ENCODE results near the gene NIT2. TPM values are rescaled to one million over a fixed set of nuclear protein-coding genes. Genes with fewer than 3 reads are reported as not detected.

NIT2 gene
- total and polyA plus RNA-seq, 2 of the 4 experiments (the other 2 are of a cell fraction): 12.4 to 27.1 TPM

DNA sequence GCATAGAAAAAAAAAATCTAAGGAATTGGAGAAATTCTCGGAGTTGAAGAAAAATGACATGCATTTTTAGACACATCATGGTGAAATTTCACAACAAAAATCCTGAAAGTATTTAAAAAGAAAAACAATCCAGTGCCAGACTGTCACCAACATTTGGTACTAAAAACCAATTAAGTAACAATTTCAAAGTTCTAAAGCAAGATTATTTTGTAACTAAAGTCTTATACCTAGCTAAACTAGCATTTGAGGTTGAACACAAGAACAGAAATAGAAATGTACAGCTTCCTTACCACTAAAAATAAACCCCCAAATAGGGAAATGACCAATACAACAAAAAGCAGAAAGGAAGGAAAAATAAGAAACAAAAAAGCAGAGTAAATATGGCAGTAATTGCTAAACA is 54.5 kb downstream of the NIT2 start:
- Histone ChIP-seq H2AK9ac (replicated peaks; ENCODE audit: low read depth, low read length, poor library complexity) (no peak overlapping the region), H3K18ac (ENCODE audit: low read depth, low read length) (no peak overlapping the region), H3K9me3 (ENCODE audit: control insufficient read depth, insufficient read depth, low read length) (0 out of 2 replicates have a peak, but pooled peaks cover 2% of the 10 kb centered on the region), H4K20me1 (ENCODE audit: insufficient read depth, low read length) (peaks cover 29% of the 10 kb centered on the region), H3K79me1 (ENCODE audit: low read depth in 1 of 2, low read length in 2 of 2) (peaks cover 18 to 43% of the 10 kb centered on the region in 2 experiments; a peak in 3 of 4 replicates), H2BK15ac (ENCODE audit: low read depth, low read length) (no peak overlapping the region), H3K14ac (replicated peaks; ENCODE audit: low read depth, low read length) (no peak overlapping the region), H3K4ac (ENCODE audit: low read depth, low read length) (no peak overlapping the region), H3K4me2 (ENCODE audit: low read depth, low read length) (no peak overlapping the region), H3K4me1 (ENCODE audit: control insufficient read depth, insufficient read depth, low read length) (peaks cover 12% of the 10 kb centered on the region), H2BK20ac (ENCODE audit: low read depth, low read length) (no peak overlapping the region), H3K36me3 (ENCODE audit: control insufficient read depth, insufficient read depth, low read length) (peaks cover 2% of the 10 kb centered on the region; the same call in 1 of the 2 replicates), H3K56ac (ENCODE audit: extremely low read depth, insufficient read depth, low read length) (no peak overlapping the region), H3K4me3 (ENCODE audit: insufficient read depth, low read depth, low read length) (no peak overlapping the region), H4K5ac (ENCODE audit: low read depth, low read length) (no peak overlapping the region), H2BK5ac (ENCODE audit: low read depth, low read length, poor library complexity, severe bottlenecking) (no peak overlapping the region), H3K9ac (ENCODE audit: low read depth, low read length) (no peak overlapping the region), H2AFZ (replicated peaks; ENCODE audit: low read length, poor library complexity) (no peak overlapping the region), H3K23ac (ENCODE audit: low read depth, low read length) (no peak overlapping the region), H3K27ac (ENCODE audit: insufficient read depth, low read length) (no peak overlapping the region), H4K91ac (ENCODE audit: insufficient read depth, low read depth, low read length) (no peak overlapping the region), H3K27me3 (ENCODE audit: control insufficient read depth, insufficient read depth, low read length) (no peaks in the 10 kb centered on the region), H3K9me1 (ENCODE audit: insufficient read depth, low read length) (peaks cover 9% of the 10 kb centered on the region; the same call in 1 of the 2 replicates), H4K8ac (ENCODE audit: low read depth in 2 of 2, low read length in 2 of 2) (no peak overlapping the region), H2AK5ac (ENCODE audit: low read depth, low read length) (no peak overlapping the region), H2BK120ac (ENCODE audit: low read depth, low read length) (no peak overlapping the region)
- no TSS peak for BruUV-seq (replicated peaks)
- intact Hi-C loops (cut with micrococcal nuclease) (loop anchor here (10.0 kb wide), 2 partner anchors 326 to 554 kb away; no protein-coding TSS in a partner anchor), in situ Hi-C loops (cut with MboI; ENCODE audit: low sequenced_read_pairs) (no loop called here), dilution Hi-C loops (cut with HindIII; ENCODE audit: low sequenced_read_pairs, unreplicated experiment) (no loop called here)
- no CpG with 5 or more reads among the region's 1 CpG for WGBS, 2 experiments (ENCODE audit: extremely low coverage in 2 of 2, insufficient read length in 1 of 2)
- TF ChIP-seq MAFK (IDR thresholded peaks at IDR 0.05; ENCODE audit: low read depth, low read length) (no peak), FOS (IDR thresholded peaks at IDR 0.05; ENCODE audit: low read depth, low read length) (no peak), RCOR1 (IDR thresholded peaks at IDR 0.05; ENCODE audit: insufficient replicate concordance, low read length) (no peak), RAD21 (IDR thresholded peaks at IDR 0.05; ENCODE audit: low read length) (no peak), MAZ (IDR thresholded peaks at IDR 0.05; ENCODE audit: borderline replicate concordance, low read depth, low read length) (no peak), CHD1 (IDR thresholded peaks at IDR 0.05; ENCODE audit: low read depth, low read length) (no peak)
- TF ChIP-seq, protein P1, sequence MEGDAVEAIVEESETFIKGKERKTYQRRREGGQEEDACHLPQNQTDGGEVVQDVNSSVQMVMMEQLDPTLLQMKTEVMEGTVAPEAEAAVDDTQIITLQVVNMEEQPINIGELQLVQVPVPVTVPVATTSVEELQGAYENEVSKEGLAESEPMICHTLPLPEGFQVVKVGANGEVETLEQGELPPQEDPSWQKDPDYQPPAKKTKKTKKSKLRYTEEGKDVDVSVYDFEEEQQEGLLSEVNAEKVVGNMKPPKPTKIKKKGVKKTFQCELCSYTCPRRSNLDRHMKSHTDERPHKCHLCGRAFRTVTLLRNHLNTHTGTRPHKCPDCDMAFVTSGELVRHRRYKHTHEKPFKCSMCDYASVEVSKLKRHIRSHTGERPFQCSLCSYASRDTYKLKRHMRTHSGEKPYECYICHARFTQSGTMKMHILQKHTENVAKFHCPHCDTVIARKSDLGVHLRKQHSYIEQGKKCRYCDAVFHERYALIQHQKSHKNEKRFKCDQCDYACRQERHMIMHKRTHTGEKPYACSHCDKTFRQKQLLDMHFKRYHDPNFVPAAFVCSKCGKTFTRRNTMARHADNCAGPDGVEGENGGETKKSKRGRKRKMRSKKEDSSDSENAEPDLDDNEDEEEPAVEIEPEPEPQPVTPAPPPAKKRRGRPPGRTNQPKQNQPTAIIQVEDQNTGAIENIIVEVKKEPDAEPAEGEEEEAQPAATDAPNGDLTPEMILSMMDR (conservative IDR thresholded peaks at IDR 0.05; ENCODE audit: low read depth, low read length): no peak
- TF ChIP-seq, protein P2, sequence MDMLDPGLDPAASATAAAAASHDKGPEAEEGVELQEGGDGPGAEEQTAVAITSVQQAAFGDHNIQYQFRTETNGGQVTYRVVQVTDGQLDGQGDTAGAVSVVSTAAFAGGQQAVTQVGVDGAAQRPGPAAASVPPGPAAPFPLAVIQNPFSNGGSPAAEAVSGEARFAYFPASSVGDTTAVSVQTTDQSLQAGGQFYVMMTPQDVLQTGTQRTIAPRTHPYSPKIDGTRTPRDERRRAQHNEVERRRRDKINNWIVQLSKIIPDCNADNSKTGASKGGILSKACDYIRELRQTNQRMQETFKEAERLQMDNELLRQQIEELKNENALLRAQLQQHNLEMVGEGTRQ (IDR thresholded peaks at IDR 0.05; ENCODE audit: low read depth, low read length): no peak
- ChIA-PET CTCF (no interaction called here), POLR2A (ENCODE audit: unreplicated experiment) (interaction anchor here (1.0 kb wide), 1 partner anchor 12 kb away, joined by 3 read pairs; the partner anchor contains the start of genes LNP1 and TOMM70)
- ATAC-seq (ENCODE audit: low read depth) (no peak), DNase-seq (no peak)
